ENCODE measurements around the gene MYRIP. TPM values are rescaled to one million over a fixed set of nuclear protein-coding genes. Genes with fewer than 3 reads are reported as not detected.

MYRIP gene
- total and polyA plus RNA-seq, 10 of the 15 experiments (the other 5 are each of a cell fraction or from before 2014, with no cell fraction given) = 0.03 to 0.08 (median 0.04) TPM; not detected in 6

DNA sequence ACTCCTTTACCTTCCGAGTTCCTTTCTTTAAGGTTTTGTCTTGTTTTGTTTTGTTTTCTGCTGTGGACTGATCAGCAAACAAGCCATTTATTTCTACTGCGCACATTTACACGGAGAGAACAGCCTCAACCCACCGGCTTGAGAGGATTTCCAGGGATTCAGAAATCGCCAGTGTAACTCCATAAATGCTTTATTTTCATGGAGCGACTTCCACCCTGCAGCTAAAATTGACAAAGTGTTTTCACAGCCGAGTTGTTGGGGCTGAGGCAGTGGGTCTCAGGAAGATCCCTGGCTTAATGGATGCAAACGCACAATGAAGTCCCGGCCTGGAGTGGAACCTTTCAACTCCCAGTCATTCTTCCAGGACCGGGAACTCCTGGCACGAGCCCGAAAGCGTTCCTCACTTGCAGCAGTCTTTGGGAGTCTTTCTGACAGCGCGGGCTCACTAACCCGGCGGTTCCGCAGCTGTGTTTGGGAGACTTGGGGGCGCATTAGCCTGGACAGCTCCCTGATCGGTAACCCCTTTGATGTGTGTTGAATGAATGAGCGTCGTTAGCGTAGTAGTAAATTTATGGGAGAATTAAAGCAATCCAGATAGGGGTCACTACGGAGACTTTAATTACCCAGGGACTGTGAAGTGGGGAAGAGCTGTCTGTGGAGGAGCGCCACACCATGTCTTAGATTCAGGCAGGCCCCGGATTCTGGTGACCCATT, 785 bp upstream of the MYRIP start (continued):
- TF ChIP-seq PAX5 (IDR thresholded peaks at IDR 0.05; ENCODE audit: borderline replicate concordance, low read depth, low read length) (no peak), ZNF384 (IDR thresholded peaks at IDR 0.05; ENCODE audit: borderline replicate concordance, low read depth, low read length) (no peak), MYB (IDR thresholded peaks at IDR 0.05; ENCODE audit: borderline replicate concordance, low read depth, low read length) (no peak), ZBTB4 (CRISPR knock-in tag; IDR thresholded peaks at IDR 0.05) (no peak)

- RAD21 ChIA-PET (ENCODE audit: unreplicated experiment) = no interaction called here
- H3K36me3 ChIP-seq (ENCODE audit: control insufficient read depth in 2 of 2, insufficient read depth in 2 of 2, low read length in 1 of 2) = no peaks in the 10 kb centered on the region
- peaks cover 12 to 19% of the 10 kb centered on the region in 2 experiments for H3K27me3 ChIP-seq (replicated peaks in 1 of 2; ENCODE audit: control insufficient read depth in 2 of 2, insufficient read depth in 2 of 2, low read length in 1 of 2)
- WGBS (ENCODE audit: insufficient coverage, insufficient replicate concordance, low lambda C conversion rate, missing lambda C conversion rate) = 6% methylated on average over 46 of the region's 48 CpGs
- BruUV-seq (replicated peaks) = no TSS peak
- H3K4me1 ChIP-seq (ENCODE audit: control insufficient read depth, insufficient read depth, low read length) = no peaks in the 10 kb centered on the region
- POLR2A ChIA-PET = no interaction called here
- intact Hi-C loops (cut with micrococcal nuclease; ENCODE audit: unreplicated experiment) = loop anchor here (5.0 kb wide), 1 partner anchor 182 kb away; no protein-coding TSS in a partner anchor
- ATAC-seq (no peak), DNase-seq (ENCODE audit: low read depth, low spot score) (no peak), FAIRE-seq (no peak)
- SMC1A ChIA-PET (ENCODE audit: uncharacterized antibody, unreplicated experiment) = no interaction called here
- TF ChIP-seq SMAD5 (IDR thresholded peaks at IDR 0.05; ENCODE audit: low read depth) (no peak), SUZ12 (IDR thresholded peaks at IDR 0.05; ENCODE audit: unreplicated experiment) (peak; percentile 19)
- no peaks in the 10 kb centered on the region for H4K20me1 ChIP-seq (ENCODE audit: control insufficient read depth, insufficient read depth)
- no peaks in the 10 kb centered on the region for H3K9me3 ChIP-seq (replicated peaks; ENCODE audit: control insufficient read depth, insufficient read depth, low read length)
- in situ Hi-C loops (cut with MboI) = loop anchor here (10.0 kb wide), 1 partner anchor 365 kb away; no protein-coding TSS in a partner anchor
- CTCF ChIA-PET = interaction anchor here (0.6 to 4.2 kb wide), 2 partner anchors 21 to 370 kb away, joined by 3 to 34 read pairs; no protein-coding TSS in a partner anchor
- H3K4me3 ChIP-seq = no peak overlapping the region
- no peak overlapping the region for H2AFZ ChIP-seq (ENCODE audit: control insufficient read depth, low read depth, low read length)
- H3K79me2 ChIP-seq (ENCODE audit: control insufficient read depth, insufficient read depth, low read length) = no peaks in the 10 kb centered on the region
- H3K4me2 ChIP-seq (ENCODE audit: control insufficient read depth, insufficient read depth) = 0 out of 2 replicates have a peak overlapping the region, but pooled peaks have one; percentile 42
- H3K27ac ChIP-seq (ENCODE audit: control insufficient read depth, insufficient read depth) = no peak overlapping the region
- H3K9ac ChIP-seq (ENCODE audit: control insufficient read depth, insufficient read depth, low read length) = no peak overlapping the region
Measured at GRCh38 chr3:39809995-39810595, 686 bp downstream of the MYRIP start.

All from GM12878 (cell line).